C4-2B (cell line): ENCODE results near the gene CTNNA3.

Experiments
- CTCF ChIP-seq: fragments of 450-650 bp; conservative IDR thresholded peaks from 2 replicates; pipeline ENCODE4 v1.5.1; 2017; ENCODE audit warnings: mild to moderate bottlenecking
- ZFX ChIP-seq: fragments of 450-650 bp; IDR thresholded peaks from 2 replicates; pipeline ENCODE4 v1.6.1; 2017

- TF ChIP-seq CTCF, result no peak
- TF ChIP-seq ZFX, result no peak
These were observed 1493.9 kb downstream of the CTNNA3 start for GRCh38 chr10:66202101-66202500.
